Keratinocyte (primary cell): ENCODE measurements around the gene PLCB3. TPM values are rescaled to one million over a fixed set of nuclear protein-coding genes. Genes with fewer than 3 reads are reported as not detected.

ENCODE experiments used
- DNase-seq: peaks from one replicate; pipeline ENCODE4 v3.0.0-alpha.2; 2011; ENCODE audit warnings: low read depth, missing footprints, low spot score
- FAIRE-seq: peaks from 2 replicates; lab custom pipeline; 2011; peaks lifted over from hg19 to GRCh38; lab: Jason Lieb, UNC
- H2AFZ ChIP-seq: 2 replicates; pipeline ENCODE4 v1.6.0; 2012; ENCODE audit warnings: low read length, control low read depth, inconsistent platforms; ENCODE audit not compliant: control insufficient read depth
- H3K27ac ChIP-seq: 2 replicates; pipeline ENCODE4 v1.5.1; 2011; ENCODE audit warnings: low read length; ENCODE audit not compliant: control insufficient read depth, insufficient read depth
- H3K27me3 ChIP-seq: 3 replicates; pipeline ENCODE4 v1.6.0; 2011; ENCODE audit warnings: low read length; ENCODE audit not compliant: control insufficient read depth, insufficient read depth; ENCODE audit errors: extremely low read depth
- H3K36me3 ChIP-seq, 2 experiments: 2 replicates in 1 of 2; 3 replicates in 1 of 2; pipeline ENCODE4 v1.5.1; 2011; ENCODE audit warnings: low read length in 2 of 2, mild to moderate bottlenecking in 1 of 2; ENCODE audit not compliant: control insufficient read depth in 2 of 2, insufficient read depth in 2 of 2; ENCODE audit errors: extremely low read depth in 1 of 2
- H3K4me1 ChIP-seq: 3 replicates; pipeline ENCODE4 v1.5.1; 2011; ENCODE audit warnings: low read length; ENCODE audit not compliant: control insufficient read depth, insufficient read depth; ENCODE audit errors: extremely low read depth
- H3K4me2 ChIP-seq: 3 replicates; pipeline ENCODE4 v1.6.0; 2011; ENCODE audit warnings: low read depth, low read length; ENCODE audit not compliant: control insufficient read depth, insufficient read depth; ENCODE audit errors: extremely low read depth
- H3K4me3 ChIP-seq, 3 experiments: fragments of 200-600 bp in 1 of 3; sonication (generic) in 1 of 3; 2 replicates in 2 of 3; 3 replicates in 1 of 3; pipeline ENCODE4 v1.5.1; 2011 to 2016; ENCODE audit warnings: low read length in 3 of 3, mild to moderate bottlenecking in 3 of 3, control low read depth in 2 of 3, inconsistent platforms in 1 of 3, low read depth in 1 of 3, mixed read lengths in 1 of 3, mixed run types in 1 of 3, moderate library complexity in 1 of 3; ENCODE audit not compliant: control insufficient read depth in 2 of 3, insufficient read depth in 2 of 3; ENCODE audit errors: extremely low read depth in 1 of 3
- H3K79me2 ChIP-seq: 2 replicates; pipeline ENCODE4 v1.6.0; 2012; ENCODE audit warnings: low read length; ENCODE audit not compliant: control insufficient read depth, insufficient read depth
- H3K9ac ChIP-seq: 3 replicates; pipeline ENCODE4 v1.6.0; 2011; ENCODE audit warnings: low read length; ENCODE audit not compliant: control insufficient read depth, insufficient read depth; ENCODE audit errors: extremely low read depth
- H3K9me1 ChIP-seq: 3 replicates; pipeline ENCODE4 v1.6.0; 2011; ENCODE audit warnings: low read length; ENCODE audit not compliant: control insufficient read depth, insufficient read depth; ENCODE audit errors: extremely low read depth
- H3K9me3 ChIP-seq: 2 replicates; pipeline ENCODE4 v1.5.1; 2012; ENCODE audit warnings: low read depth, low read length; ENCODE audit not compliant: control insufficient read depth
- H4K20me1 ChIP-seq: 3 replicates; pipeline ENCODE4 v1.6.0; 2011; ENCODE audit warnings: low read length; ENCODE audit not compliant: control insufficient read depth, insufficient read depth; ENCODE audit errors: extremely low read depth
- CTCF ChIP-seq, 3 experiments: IDR thresholded peaks in 1 of 3; conservative IDR thresholded peaks in 1 of 3; optimal IDR thresholded peaks in 1 of 3; 2 replicates in 2 of 3; 3 replicates in 1 of 3; pipeline versions ENCODE3 to v1.5.1; 2011; ENCODE audit warnings: low read length in 3 of 3, mild to moderate bottlenecking in 3 of 3, moderate library complexity in 2 of 3, control low read depth in 1 of 3, inconsistent platforms in 1 of 3; ENCODE audit not compliant: insufficient read depth in 2 of 3; ENCODE audit errors: extremely low read depth in 1 of 3
- EZH2 ChIP-seq: IDR thresholded peaks from one replicate; pipeline ENCODE4 v1.6.1; 2012; ENCODE audit warnings: inconsistent platforms, mild to moderate bottlenecking, low read length, moderate library complexity
- dilution Hi-C: fragments of 300-500 bp; cut with MboI; formaldehyde crosslinking; loops from one replicate; pipeline ENCODE4 v1.7.0; 2020; ENCODE audit warnings: low sequenced_read_pairs; ENCODE audit not compliant: extremely low pct_ligation_motif_present
- polyA plus RNA-seq, 5 experiments: library from polyadenylated mRNA; depleted of rRNA in 3 of 5; stranded (reverse) in 3 of 5; stranded (forward) in 1 of 5; unstranded in 1 of 5; fragments of >200 nt; gene quantifications; 1 replicate in 1 of 5; 2 replicates in 3 of 5; 3 replicates in 1 of 5; pipeline versions ENCODE4 v1.2.1 to v1.2.3, GENCODE V29; 2011 to 2012; ENCODE audit warnings: missing spikeins in 2 of 5, low read depth in 1 of 5, low replicate concordance in 1 of 5

PLCB3 gene
- polyA plus RNA-seq, 1 donor (not counting 4 experiments of a cell fraction or from before 2014, with no cell fraction given) = 32.5 TPM

- Histone ChIP-seq H3K9me1 (no peaks in the 10 kb centered on the region), H2AFZ (no peak overlapping the region), H3K4me1 (peaks cover 53% of the 10 kb centered on the region), H3K27me3 (no peaks in the 10 kb centered on the region), H3K79me2 (no peaks in the 10 kb centered on the region), H3K27ac (no peak overlapping the region), H3K4me3 (no peak overlapping the region), H3K4me2 (no peak overlapping the region), H4K20me1 (no peaks in the 10 kb centered on the region), H3K36me3 (peaks cover 35 to 62% of the 10 kb centered on the region in 2 experiments), H3K9ac (no peak overlapping the region), H3K9me3 (no peaks in the 10 kb centered on the region)
- no peak for FAIRE-seq
- TF ChIP-seq EZH2 (no peak), CTCF (optimal IDR thresholded peaks at IDR 0.05 in 1 of 3, IDR thresholded peaks at IDR 0.05 in 1 of 3, conservative IDR thresholded peaks at IDR 0.05 in 1 of 3; ENCODE audit: extremely low read depth in 1 of 3, insufficient read depth in 2 of 3, low read length in 3 of 3) (no peak)
- no peak for DNase-seq
- dilution Hi-C loops = no loop called here
Measured at GRCh38 chr11:64265176-64266160, 14.1 kb downstream of the PLCB3 start.

DNA sequence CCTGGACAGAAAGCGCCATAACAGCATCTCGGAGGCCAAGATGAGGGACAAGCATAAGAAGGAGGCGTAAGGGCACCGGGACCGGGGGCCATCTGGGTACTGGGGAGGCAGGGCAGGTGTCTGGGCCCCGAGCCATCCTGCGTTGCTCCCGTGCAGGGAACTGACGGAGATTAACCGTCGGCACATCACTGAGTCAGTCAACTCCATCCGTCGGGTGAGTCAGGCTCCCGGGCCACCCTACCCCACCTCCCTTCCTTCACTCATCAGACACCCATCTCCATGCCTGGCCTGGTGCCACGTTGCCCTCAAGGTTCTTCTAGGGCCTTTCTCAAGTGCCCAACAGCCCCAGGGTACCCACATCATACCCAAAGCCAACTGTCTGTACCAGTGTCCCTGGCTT is 15.0 kb downstream of the PLCB3 start:
- Histone ChIP-seq H3K9me1 (no peaks in the 10 kb centered on the region), H4K20me1 (no peaks in the 10 kb centered on the region), H3K4me2 (no peak overlapping the region), H3K79me2 (no peaks in the 10 kb centered on the region), H3K36me3 (peaks cover 34 to 59% of the 10 kb centered on the region in 2 experiments), H3K4me3 (no peak overlapping the region), H2AFZ (no peak overlapping the region), H3K9me3 (no peaks in the 10 kb centered on the region), H3K27me3 (no peaks in the 10 kb centered on the region), H3K4me1 (peaks cover 57% of the 10 kb centered on the region), H3K9ac (no peak overlapping the region), H3K27ac (no peak overlapping the region)
- DNase-seq (no peak), FAIRE-seq (no peak)
- TF ChIP-seq EZH2 = no peak
- TF ChIP-seq CTCF (optimal IDR thresholded peaks at IDR 0.05 in 1 of 3, IDR thresholded peaks at IDR 0.05 in 1 of 3, conservative IDR thresholded peaks at IDR 0.05 in 1 of 3; ENCODE audit: extremely low read depth in 1 of 3, insufficient read depth in 2 of 3, low read length in 3 of 3) = no peak
- dilution Hi-C loops = no loop called here
